Measurements from ENCODE around the gene DLEC1. TPM values are rescaled to one million over a fixed set of nuclear protein-coding genes. Genes with fewer than 3 reads are reported as not detected.
A peak's percentile ranks its signal among the peaks of the same experiment; 100 is the strongest.

DLEC1 gene
- total and polyA plus RNA-seq, 2 experiments from 2014 or later, result 0.15 TPM; not detected in 1

GRCh38 chr3:37991823-37992222 lies 47.2 kb upstream of the DLEC1 start:
- in situ Hi-C loops (cut with MboI), result no loop called here
- Histone ChIP-seq H3K9ac (no peak overlapping the region), H3F3A (ENCODE audit: insufficient read depth) (peaks cover 9% of the 10 kb centered on the region; the same call in 1 of the 2 replicates), H4K20me1 (ENCODE audit: insufficient read depth) (no peaks in the 10 kb centered on the region), H3K4me2 (ENCODE audit: unreplicated experiment) (no peak overlapping the region), H3K9me3 (ENCODE audit: low read depth) (no peaks in the 10 kb centered on the region), H3K9me2 (ENCODE audit: insufficient read depth) (no peaks in the 10 kb centered on the region), H3K4me3 (no peak overlapping the region), H3K27me3 (replicated peaks; ENCODE audit: insufficient read depth) (no peaks in the 10 kb centered on the region), H3K79me2 (ENCODE audit: insufficient read depth) (no peaks in the 10 kb centered on the region), H3K36me3 (ENCODE audit: low read depth) (no peaks in the 10 kb centered on the region), H2AFZ (no peak overlapping the region), H3K4me1 (ENCODE audit: insufficient read depth) (peaks cover 10% of the 10 kb centered on the region; the same call in 1 of the 2 replicates), H3K27ac (no peak overlapping the region)
- WGBS, 2 experiments (ENCODE audit: low coverage in 1 of 2, low lambda C conversion rate in 2 of 2, missing lambda C conversion rate in 2 of 2), result 49 to 53% methylated on average over 7 of the region's 7 CpGs
- no peak for DNase-seq
- TF ChIP-seq EZH2 (IDR thresholded peaks at IDR 0.05; ENCODE audit: insufficient read depth, poor library complexity, severe bottlenecking) (no peak), EZH2phosphoT487 (IDR thresholded peaks at IDR 0.05; ENCODE audit: insufficient read depth, low read depth) (no peak)

GRCh38 chr3:37992271-37993066 lies 46.5 kb upstream of the DLEC1 start:
- peaks cover 10% of the 10 kb centered on the region; the same call in 1 of the 2 replicates for H3K4me1 ChIP-seq (ENCODE audit: insufficient read depth)
- TF ChIP-seq EZH2 (IDR thresholded peaks at IDR 0.05; ENCODE audit: insufficient read depth, poor library complexity, severe bottlenecking) (no peak), EZH2phosphoT487 (IDR thresholded peaks at IDR 0.05; ENCODE audit: insufficient read depth, low read depth) (no peak)
- no peaks in the 10 kb centered on the region for H3K9me2 ChIP-seq (ENCODE audit: insufficient read depth)
- no peak overlapping the region for H3K9ac ChIP-seq
- DNase-seq, result no peak
- H3K36me3 ChIP-seq (ENCODE audit: low read depth), result no peaks in the 10 kb centered on the region
- no peak overlapping the region for H3K4me2 ChIP-seq (ENCODE audit: unreplicated experiment)
- no peak overlapping the region for H3K4me3 ChIP-seq
- H3K27ac ChIP-seq, result no peak overlapping the region
- H3F3A ChIP-seq (ENCODE audit: insufficient read depth), result peaks cover 9% of the 10 kb centered on the region; the same call in 1 of the 2 replicates
- H4K20me1 ChIP-seq (ENCODE audit: insufficient read depth), result no peaks in the 10 kb centered on the region
- H3K9me3 ChIP-seq (ENCODE audit: low read depth), result no peaks in the 10 kb centered on the region
- WGBS, 2 experiments (ENCODE audit: low coverage in 1 of 2, low lambda C conversion rate in 2 of 2, missing lambda C conversion rate in 2 of 2), result 70 to 72% methylated on average over 9 of the region's 9 CpGs
- H3K79me2 ChIP-seq (ENCODE audit: insufficient read depth), result no peaks in the 10 kb centered on the region
- H3K27me3 ChIP-seq (replicated peaks; ENCODE audit: insufficient read depth), result no peaks in the 10 kb centered on the region
- no peak overlapping the region for H2AFZ ChIP-seq
- in situ Hi-C loops (cut with MboI), result no loop called here

- Histone ChIP-seq H3K36me3 (ENCODE audit: low read depth) (no peaks in the 10 kb centered on the region), H3K4me3 (no peak overlapping the region), H4K20me1 (ENCODE audit: insufficient read depth) (no peaks in the 10 kb centered on the region), H3K27me3 (replicated peaks; ENCODE audit: insufficient read depth) (no peaks in the 10 kb centered on the region), H3K9me3 (ENCODE audit: low read depth) (no peaks in the 10 kb centered on the region), H3K9ac (no peak overlapping the region), H3K27ac (no peak overlapping the region), H3F3A (ENCODE audit: insufficient read depth) (peaks cover 9% of the 10 kb centered on the region; the same call in 1 of the 2 replicates), H3K9me2 (ENCODE audit: insufficient read depth) (no peaks in the 10 kb centered on the region), H3K4me2 (ENCODE audit: unreplicated experiment) (no peak overlapping the region), H3K79me2 (ENCODE audit: insufficient read depth) (no peaks in the 10 kb centered on the region), H2AFZ (peak overlapping the region; percentile 95), H3K4me1 (ENCODE audit: insufficient read depth) (peaks cover 10% of the 10 kb centered on the region; the same call in 1 of the 2 replicates)
- in situ Hi-C loops (cut with MboI), result no loop called here
- 94 to 96% methylated on average over 8 of the region's 8 CpGs for WGBS, 2 experiments (ENCODE audit: low coverage in 1 of 2, low lambda C conversion rate in 2 of 2, missing lambda C conversion rate in 2 of 2)
- DNase-seq, result no peak
- TF ChIP-seq EZH2 (IDR thresholded peaks at IDR 0.05; ENCODE audit: insufficient read depth, poor library complexity, severe bottlenecking) (no peak), EZH2phosphoT487 (IDR thresholded peaks at IDR 0.05; ENCODE audit: insufficient read depth, low read depth) (no peak)
Measured at GRCh38 chr3:37993067-37993455, 45.9 kb upstream of the DLEC1 start.

- H3K4me2 ChIP-seq (ENCODE audit: unreplicated experiment), result peak overlapping the region; percentile 94
- in situ Hi-C loops (cut with MboI), result no loop called here
- H3F3A ChIP-seq (ENCODE audit: insufficient read depth), result peaks cover 9% of the 10 kb centered on the region; the same call in 1 of the 2 replicates
- H3K79me2 ChIP-seq (ENCODE audit: insufficient read depth), result no peaks in the 10 kb centered on the region
- peak overlapping the region; percentile 77 for H3K27ac ChIP-seq
- no peak for DNase-seq
- no peaks in the 10 kb centered on the region for H4K20me1 ChIP-seq (ENCODE audit: insufficient read depth)
- H2AFZ ChIP-seq, result peak overlapping the region; percentile 95
- no peaks in the 10 kb centered on the region for H3K9me3 ChIP-seq (ENCODE audit: low read depth)
- H3K4me3 ChIP-seq, result peak overlapping the region; percentile 83
- peaks cover 10% of the 10 kb centered on the region; the same call in 1 of the 2 replicates for H3K4me1 ChIP-seq (ENCODE audit: insufficient read depth)
- H3K27me3 ChIP-seq (replicated peaks; ENCODE audit: insufficient read depth), result no peaks in the 10 kb centered on the region
- WGBS, 2 experiments (ENCODE audit: low coverage in 1 of 2, low lambda C conversion rate in 2 of 2, missing lambda C conversion rate in 2 of 2), result 23 to 24% methylated on average over 6 of the region's 6 CpGs
- TF ChIP-seq EZH2 (IDR thresholded peaks at IDR 0.05; ENCODE audit: insufficient read depth, poor library complexity, severe bottlenecking) (no peak), EZH2phosphoT487 (IDR thresholded peaks at IDR 0.05; ENCODE audit: insufficient read depth, low read depth) (no peak)
- H3K9ac ChIP-seq, result peak overlapping the region; percentile 90
- H3K9me2 ChIP-seq (ENCODE audit: insufficient read depth), result no peaks in the 10 kb centered on the region
- H3K36me3 ChIP-seq (ENCODE audit: low read depth), result no peaks in the 10 kb centered on the region
Measured at GRCh38 chr3:37993460-37993819, 45.6 kb upstream of the DLEC1 start.
